Measurements from ENCODE around the gene C11orf65.

The C11orf65 gene

DNA sequence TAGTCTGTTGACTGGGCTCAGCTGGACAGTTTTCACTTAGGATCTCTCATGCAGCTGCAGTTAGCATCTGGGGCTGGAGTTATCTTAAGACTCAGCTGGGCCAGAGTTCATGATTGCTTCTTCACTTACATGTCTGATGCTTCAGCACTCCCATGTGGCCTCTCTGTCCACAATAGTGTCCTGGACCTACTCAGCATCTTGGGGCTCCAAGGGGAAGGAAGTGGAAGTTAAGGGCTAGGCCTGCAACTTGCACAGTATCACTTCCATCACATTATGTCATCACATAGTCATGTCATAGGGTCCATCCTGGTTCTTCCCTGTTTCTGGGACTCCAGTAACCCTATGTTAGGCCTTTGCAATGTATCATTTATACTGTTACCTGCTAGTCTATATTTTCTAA is 115.9 kb downstream of the C11orf65 start:
- no peak for FAIRE-seq

DNA sequence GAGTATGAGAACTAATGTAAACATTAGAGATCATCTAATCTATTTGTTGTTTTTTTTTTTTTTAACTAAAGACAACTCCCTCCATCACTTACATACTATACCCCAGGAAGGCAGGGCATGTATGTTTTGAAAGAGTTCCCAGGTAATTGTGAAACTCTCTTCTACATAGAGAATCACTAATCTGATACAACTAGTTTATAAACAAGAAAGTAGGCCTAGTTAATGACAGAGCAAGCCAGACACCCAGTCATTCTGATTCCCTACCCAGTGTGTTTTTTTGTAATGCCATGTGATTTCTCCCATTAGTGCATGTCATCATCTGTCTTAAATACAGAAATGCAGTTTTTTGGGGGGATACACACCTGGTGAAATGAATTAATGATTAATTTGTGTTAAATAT is 120.9 kb downstream of the C11orf65 start:
- FAIRE-seq = no peak

DNA sequence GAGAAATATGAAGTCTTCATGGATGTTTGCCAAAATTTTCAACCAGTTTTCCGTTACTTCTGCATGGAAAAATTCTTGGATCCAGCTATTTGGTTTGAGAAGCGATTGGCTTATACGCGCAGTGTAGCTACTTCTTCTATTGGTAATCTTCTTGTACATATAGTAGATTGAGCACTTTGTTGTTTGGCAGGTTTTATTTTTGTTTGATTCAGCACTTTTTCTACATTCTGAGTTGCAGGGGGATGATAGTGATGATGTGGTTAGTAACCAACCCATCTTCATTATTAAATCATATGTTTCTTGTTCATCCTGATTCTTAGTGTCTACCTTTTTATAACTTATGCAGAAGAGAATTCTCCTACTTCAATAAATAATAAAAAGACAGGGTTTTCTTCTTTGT is 121.6 kb downstream of the C11orf65 start:
- peak; percentile 26 for FAIRE-seq

DNA sequence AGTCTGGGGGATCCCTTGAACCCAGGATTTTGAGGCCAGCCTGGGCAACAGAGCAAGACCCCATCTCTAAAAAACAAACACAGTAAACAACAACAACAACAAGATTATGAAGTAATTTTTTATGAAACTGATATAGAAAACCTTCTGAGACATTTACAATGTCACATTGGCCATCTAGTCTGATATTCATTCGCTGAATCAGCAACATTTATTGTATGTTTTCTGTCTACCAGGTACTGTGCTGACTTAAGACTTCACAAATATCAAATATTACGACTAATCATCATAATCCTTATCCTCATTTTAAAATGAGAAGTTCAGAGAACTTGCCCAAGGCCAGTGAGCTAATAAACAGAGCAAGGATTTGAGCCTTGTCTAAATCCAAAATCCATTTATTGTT is 123.6 kb downstream of the C11orf65 start:
- FAIRE-seq = no peak

DNA sequence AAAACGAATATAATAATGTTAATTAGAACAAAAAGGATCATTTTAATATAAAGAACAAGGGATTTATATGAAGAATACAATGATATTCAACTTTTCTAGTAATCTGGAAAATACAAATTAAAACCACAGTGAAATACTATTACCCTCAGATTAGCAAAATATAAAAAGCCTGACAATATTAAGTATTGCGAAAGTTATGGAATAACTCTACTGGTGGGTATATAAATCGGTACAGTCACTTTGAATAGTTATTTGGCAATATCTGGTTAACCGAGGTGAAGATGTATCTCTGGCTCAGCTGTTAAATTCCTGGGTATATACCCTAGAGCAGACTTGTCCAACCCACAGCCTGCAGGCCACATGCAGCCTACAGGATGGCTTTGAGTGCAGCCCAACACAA is 125.7 kb downstream of the C11orf65 start:
- FAIRE-seq = no peak

DNA sequence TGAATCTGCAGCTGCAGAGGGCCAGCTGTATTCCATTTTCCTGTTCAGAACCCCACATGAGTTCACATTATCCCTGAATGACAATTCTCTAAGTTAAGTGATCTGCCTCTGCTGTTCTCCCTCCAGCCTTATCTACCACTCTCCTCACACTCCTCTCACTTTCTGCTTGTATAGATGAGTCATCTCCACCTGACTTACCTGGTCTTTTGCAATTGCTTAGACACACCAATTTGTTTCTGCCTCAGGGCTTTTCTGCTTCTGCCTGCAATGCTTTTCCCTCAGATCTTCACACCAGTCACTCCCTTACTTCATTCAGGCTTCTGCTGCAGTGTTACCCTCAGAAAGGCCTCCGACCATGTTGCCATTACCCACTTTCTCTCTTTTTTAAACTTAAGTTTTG is 126.4 kb downstream of the C11orf65 start:
- FAIRE-seq = no peak

DNA sequence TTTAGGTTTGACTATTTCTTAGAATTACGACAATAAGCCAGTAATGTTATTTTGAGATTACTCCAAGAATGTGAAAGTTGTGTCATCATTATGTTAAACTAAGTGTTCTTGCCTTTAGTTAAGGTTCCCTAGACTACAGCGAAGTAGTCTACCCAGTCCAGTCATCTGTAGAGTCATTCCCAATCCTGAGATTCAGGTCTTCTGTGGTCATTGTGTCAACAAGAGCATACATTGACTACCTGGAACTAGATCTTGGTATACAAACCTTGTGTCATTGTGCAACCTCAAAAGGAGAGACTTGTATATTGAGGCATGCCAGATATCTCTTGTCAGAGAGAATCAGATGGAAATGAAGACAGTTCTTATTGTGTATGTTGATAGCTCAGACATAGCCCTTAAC is 128.6 kb downstream of the C11orf65 start:
- FAIRE-seq = no peak

DNA sequence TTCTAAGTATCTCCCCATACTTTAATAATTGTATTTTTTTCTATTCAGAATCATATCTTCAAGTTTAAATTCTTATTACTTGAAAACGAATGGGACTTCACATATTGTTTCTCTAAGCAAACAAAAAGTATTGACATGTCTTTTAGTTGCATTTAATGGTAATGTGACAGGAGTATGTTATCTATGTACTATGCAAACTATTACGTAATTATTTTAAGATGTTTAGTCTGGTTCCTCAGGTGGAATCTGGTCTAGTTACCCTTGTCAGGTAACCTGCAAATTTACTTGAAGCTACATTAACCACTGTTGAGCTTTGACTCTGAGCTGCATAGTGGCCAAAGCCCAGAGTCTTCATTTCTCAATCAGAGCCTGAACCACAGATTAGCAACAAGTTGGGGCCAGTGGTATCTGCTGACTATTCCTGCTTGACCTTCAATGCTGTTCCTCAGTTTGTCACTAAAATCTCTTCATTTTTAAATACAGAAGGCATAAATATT is 133.9 kb downstream of the C11orf65 start:
- FAIRE-seq = no peak
